A673 (cell line): ENCODE measurements around the gene RGS4. TPM values are rescaled to one million over a fixed set of nuclear protein-coding genes. Genes with fewer than 3 reads are reported as not detected.
A peak's percentile ranks its signal among the peaks of the same experiment; 100 is the strongest.

ENCODE experiments used
- BruUV-seq: library from RNA; stranded (reverse); fragments of 400-500 nt; replicated peaks from 2 replicates; lab custom pipeline; 2021; lab: Mats Ljungman, UMichigan
- CTCF ChIA-PET: fragments of 300-600 bp; sonication (Branson Sonifier 250); formaldehyde crosslinking; loops from one replicate; lab custom pipeline; 2022; ENCODE audit warnings: antibody characterized with exemption; lab: Charles Lee
- POLR2A ChIA-PET: fragments of 300-600 bp; sonication (Branson Sonifier 250); formaldehyde crosslinking; loops from one replicate; lab custom pipeline; 2022; ENCODE audit warnings: antibody characterized with exemption; ENCODE audit not compliant: low non-redundant PET; lab: Charles Lee
- DNase-seq: peaks from one replicate; pipeline ENCODE4 v3.0.0-alpha.2; 2015; ENCODE audit warnings: low spot score
- H3K27ac ChIP-seq: fragments of 200-600 bp; sonication (generic); 2 replicates; pipeline ENCODE4 v1.5.1; 2016; ENCODE audit warnings: mixed run types, low read depth, mild to moderate bottlenecking, mixed read lengths, antibody characterized with exemption, low read length; ENCODE audit not compliant: poor library complexity, severe bottlenecking
- H3K27me3 ChIP-seq: fragments of 200-600 bp; sonication (generic); replicated peaks from 2 replicates; pipeline ENCODE4 v1.6.1; 2017; ENCODE audit warnings: mixed run types, low read depth, mild to moderate bottlenecking, mixed read lengths, antibody characterized with exemption, low read length; ENCODE audit not compliant: insufficient read depth, poor library complexity
- H3K36me3 ChIP-seq: fragments of 200-600 bp; sonication (generic); 2 replicates; pipeline ENCODE4 v1.6.1; 2016; ENCODE audit warnings: mixed run types, mild to moderate bottlenecking, mixed read lengths, antibody characterized with exemption, low read length; ENCODE audit not compliant: insufficient read depth, poor library complexity, severe bottlenecking
- H3K4me1 ChIP-seq: fragments of 200-600 bp; sonication (generic); 2 replicates; pipeline ENCODE4 v1.6.1; 2017; ENCODE audit warnings: mixed run types, mild to moderate bottlenecking, mixed read lengths, antibody characterized with exemption, low read length; ENCODE audit not compliant: insufficient read depth, poor library complexity, severe bottlenecking
- H3K4me3 ChIP-seq: fragments of 200-600 bp; sonication (generic); 2 replicates; pipeline ENCODE4 v1.5.1; 2016; ENCODE audit warnings: low read depth, mixed run types, mild to moderate bottlenecking, mixed read lengths, low read length; ENCODE audit not compliant: poor library complexity, severe bottlenecking
- H3K9me3 ChIP-seq: fragments of 200-600 bp; sonication (generic); 2 replicates; pipeline ENCODE4 v1.6.1; 2016; ENCODE audit warnings: mixed run types, low read depth, mild to moderate bottlenecking, mixed read lengths, antibody characterized with exemption, low read length; ENCODE audit not compliant: poor library complexity, severe bottlenecking
- CTCF ChIP-seq: fragments of 300-800, 200-600 bp; sonication (generic); conservative IDR thresholded peaks from 2 replicates; pipeline ENCODE4 v1.5.1; 2017; ENCODE audit warnings: low read depth, mild to moderate bottlenecking, antibody characterized with exemption, low read length, moderate library complexity, mixed read lengths
- EZH2 ChIP-seq: fragments of 200-600 bp; sonication (generic); IDR thresholded peaks from 2 replicates; pipeline ENCODE4 v1.6.1; 2017; ENCODE audit warnings: borderline replicate concordance, low read depth, mild to moderate bottlenecking, mixed read lengths, antibody characterized with exemption, low read length; ENCODE audit not compliant: poor library complexity, severe bottlenecking
- intact Hi-C: fragments of 100-400 bp; cut with micrococcal nuclease; formaldehyde crosslinking; loops from one replicate; pipeline ENCODE4 v1.10.0; 2022; ENCODE audit not compliant: unreplicated experiment
- total RNA-seq: library from RNA; stranded (reverse); gene quantifications from 2 replicates; pipeline ENCODE4 v1.2.3, GENCODE V29; 2021

Gene RGS4
- total RNA-seq, 1 experiment from 2014 or later: 23.8 TPM

GRCh38 chr1:163107655-163108054 is 38.5 kb downstream of the RGS4 start:
- Histone ChIP-seq H3K36me3 (no peaks in the 10 kb centered on the region), H3K4me1 (peaks cover 39% of the 10 kb centered on the region), H3K9me3 (peaks cover 14% of the 10 kb centered on the region), H3K27me3 (no peaks in the 10 kb centered on the region), H3K4me3 (no peak overlapping the region), H3K27ac (no peak overlapping the region)
- no peak for DNase-seq
- intact Hi-C loops: loop anchor here (5.0 kb wide), 1 partner anchor 65 kb away; no protein-coding TSS in a partner anchor
- ChIA-PET CTCF (no interaction called here), POLR2A (no interaction called here)
- TF ChIP-seq CTCF (no peak), EZH2 (no peak)
- no TSS peak for BruUV-seq

GRCh38 chr1:163115887-163116286 is 46.7 kb downstream of the RGS4 start:
- Histone ChIP-seq H3K9me3 (no peaks in the 10 kb centered on the region), H3K27me3 (no peaks in the 10 kb centered on the region), H3K27ac (peak overlapping the region; percentile 82), H3K36me3 (no peaks in the 10 kb centered on the region), H3K4me1 (peaks cover 19% of the 10 kb centered on the region), H3K4me3 (peak overlapping the region; percentile 27)
- BruUV-seq: no TSS peak
- CTCF ChIA-PET: no interaction called here
- DNase-seq: peak; percentile 70
- no peak for TF ChIP-seq CTCF
- no peak for TF ChIP-seq EZH2
- POLR2A ChIA-PET: no interaction called here
- intact Hi-C loops: loop anchor here (2.0 kb wide), 1 partner anchor 55 kb away; no protein-coding TSS in a partner anchor

GRCh38 chr1:163119707-163120106 is 50.5 kb downstream of the RGS4 start:
- BruUV-seq: no TSS peak
- Histone ChIP-seq H3K27ac (no peak overlapping the region), H3K9me3 (no peaks in the 10 kb centered on the region), H3K4me1 (peaks cover 19% of the 10 kb centered on the region), H3K27me3 (no peaks in the 10 kb centered on the region), H3K36me3 (no peaks in the 10 kb centered on the region), H3K4me3 (no peak overlapping the region)
- POLR2A ChIA-PET: no interaction called here
- no peak for TF ChIP-seq EZH2
- no peak for TF ChIP-seq CTCF
- intact Hi-C loops: no loop called here
- CTCF ChIA-PET: no interaction called here
- DNase-seq: no peak
